Mesodermal cell (in vitro differentiated cells): ENCODE measurements around the gene EGFL7.
A peak's percentile ranks its signal among the peaks of the same experiment; 100 is the strongest.

Experiments
- H3K27ac ChIP-seq: 2 replicates; pipeline ENCODE4 v1.7.0; 2013; ENCODE audit warnings: mild to moderate bottlenecking, low read depth, low read length, moderate library complexity; ENCODE audit not compliant: severe bottlenecking
- H3K36me3 ChIP-seq: 2 replicates; pipeline ENCODE4 v1.7.1; 2013; ENCODE audit warnings: mild to moderate bottlenecking, low read length, moderate library complexity; ENCODE audit not compliant: control insufficient read depth, insufficient read depth
- H3K4me1 ChIP-seq: one replicate; pipeline ENCODE4 v1.7.1; 2013; ENCODE audit warnings: mild to moderate bottlenecking, low read length; ENCODE audit not compliant: insufficient read depth, control insufficient read depth, poor library complexity, severe bottlenecking
- H3K4me3 ChIP-seq: 2 replicates; pipeline ENCODE4 v1.7.0; 2013; ENCODE audit warnings: low read length, control low read depth, mild to moderate bottlenecking; ENCODE audit not compliant: insufficient read depth, poor library complexity, severe bottlenecking; ENCODE audit errors: extremely low read depth
- H3K9me3 ChIP-seq: 2 replicates; pipeline ENCODE4 v1.7.1; 2013; ENCODE audit warnings: mild to moderate bottlenecking, low read length, moderate library complexity; ENCODE audit not compliant: control insufficient read depth
- WGBS, 2 experiments: methylation state at CpG; one replicate each; pipeline ENCODE4 v1.1.5; 2013; ENCODE audit warnings: missing lambda C conversion rate in 2 of 2; ENCODE audit not compliant: insufficient coverage in 2 of 2; 5-methylcytosine and 5-hydroxymethylcytosine counted together

The EGFL7 gene

DNA sequence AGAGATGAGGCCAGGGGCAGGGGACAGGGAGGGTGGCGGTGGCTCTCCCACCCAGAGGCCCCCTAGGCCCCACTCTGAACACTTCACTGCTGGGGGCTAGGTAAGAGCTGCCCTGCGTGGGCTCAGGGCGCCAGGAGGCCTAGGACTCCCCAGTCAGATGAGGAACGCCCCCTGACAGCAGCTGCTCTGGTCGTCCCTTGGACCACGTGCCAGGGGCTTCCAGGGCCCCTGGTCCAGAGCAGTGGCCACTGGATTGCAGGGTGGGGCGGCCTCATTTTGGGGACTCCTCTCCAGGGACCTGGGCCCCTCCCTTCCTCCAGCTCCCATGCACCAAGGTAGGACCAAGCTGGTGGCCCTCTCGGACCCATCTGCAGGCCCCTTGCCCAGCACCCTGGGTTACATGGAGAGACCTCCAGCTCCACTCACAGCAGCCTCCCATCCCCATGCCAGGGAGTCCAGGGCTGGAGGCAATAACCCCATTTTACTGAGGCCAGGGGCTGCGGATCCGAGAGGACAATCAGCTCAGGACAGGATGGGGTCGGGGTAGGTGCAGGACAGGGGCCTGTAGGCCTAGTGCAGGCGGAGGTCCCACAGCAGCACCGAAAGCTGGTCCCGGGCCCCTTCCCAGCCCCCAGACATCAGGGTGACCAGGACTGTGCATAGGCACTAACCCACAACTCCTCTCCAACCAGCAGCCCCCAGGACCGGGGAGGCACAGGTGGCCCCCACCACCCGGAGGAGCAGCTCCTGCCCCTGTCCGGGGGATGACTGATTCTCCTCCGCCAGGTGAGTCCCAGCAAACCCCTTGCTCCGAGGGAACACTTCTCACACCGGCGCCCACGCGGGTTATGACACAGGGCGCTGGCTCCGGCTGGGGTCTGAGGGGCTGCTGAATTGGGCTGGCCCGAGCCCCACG is 1.5 kb downstream of the EGFL7 start:
- Histone ChIP-seq H3K4me3 (peak overlapping the region; percentile 41), H3K36me3 (peaks cover 3% of the 10 kb centered on the region), H3K27ac (peak overlapping the region; percentile 92), H3K9me3 (no peaks in the 10 kb centered on the region), H3K4me1 (peaks cover 22% of the 10 kb centered on the region)
- 91 to 92% methylated on average over 26 to 27 of the region's 27 CpGs for WGBS, 2 experiments

DNA sequence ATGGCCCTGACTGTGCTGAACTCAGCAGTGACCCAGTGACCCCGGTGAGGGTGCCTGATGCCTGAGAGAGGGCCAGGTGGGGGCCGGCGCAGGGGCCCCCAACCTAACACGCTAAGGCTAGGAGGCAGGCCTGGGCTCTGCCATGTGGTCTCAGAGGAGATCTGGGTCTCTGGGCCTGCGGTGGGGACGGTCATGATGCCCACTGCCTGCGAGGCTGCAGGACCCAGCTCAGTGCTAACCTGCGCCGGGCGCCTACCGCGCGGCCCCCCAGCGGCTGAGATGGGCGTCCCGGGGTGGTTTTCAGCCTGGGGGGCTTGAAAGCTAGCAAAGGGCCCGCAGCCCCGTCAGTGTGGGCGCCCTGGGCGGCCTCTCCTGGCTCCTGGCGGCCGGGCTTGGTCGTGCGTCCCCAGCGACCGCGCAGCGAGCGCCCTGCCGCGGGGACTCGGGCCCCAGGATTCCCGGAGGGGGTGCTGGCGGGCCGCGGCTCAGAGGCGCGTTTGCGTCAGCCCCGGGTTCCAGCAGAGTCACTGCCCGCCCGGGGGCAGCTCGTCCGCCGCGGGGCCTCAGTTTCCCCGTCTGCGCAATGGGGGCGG is 2.5 kb downstream of the EGFL7 start:
- Histone ChIP-seq H3K4me3 (peak overlapping the region; percentile 41), H3K9me3 (no peaks in the 10 kb centered on the region), H3K4me1 (peaks cover 22% of the 10 kb centered on the region), H3K27ac (peak overlapping the region; percentile 92), H3K36me3 (peaks cover 8% of the 10 kb centered on the region)
- WGBS, 2 experiments, result 24 to 31% methylated on average over 33 to 41 of the region's 49 CpGs

DNA sequence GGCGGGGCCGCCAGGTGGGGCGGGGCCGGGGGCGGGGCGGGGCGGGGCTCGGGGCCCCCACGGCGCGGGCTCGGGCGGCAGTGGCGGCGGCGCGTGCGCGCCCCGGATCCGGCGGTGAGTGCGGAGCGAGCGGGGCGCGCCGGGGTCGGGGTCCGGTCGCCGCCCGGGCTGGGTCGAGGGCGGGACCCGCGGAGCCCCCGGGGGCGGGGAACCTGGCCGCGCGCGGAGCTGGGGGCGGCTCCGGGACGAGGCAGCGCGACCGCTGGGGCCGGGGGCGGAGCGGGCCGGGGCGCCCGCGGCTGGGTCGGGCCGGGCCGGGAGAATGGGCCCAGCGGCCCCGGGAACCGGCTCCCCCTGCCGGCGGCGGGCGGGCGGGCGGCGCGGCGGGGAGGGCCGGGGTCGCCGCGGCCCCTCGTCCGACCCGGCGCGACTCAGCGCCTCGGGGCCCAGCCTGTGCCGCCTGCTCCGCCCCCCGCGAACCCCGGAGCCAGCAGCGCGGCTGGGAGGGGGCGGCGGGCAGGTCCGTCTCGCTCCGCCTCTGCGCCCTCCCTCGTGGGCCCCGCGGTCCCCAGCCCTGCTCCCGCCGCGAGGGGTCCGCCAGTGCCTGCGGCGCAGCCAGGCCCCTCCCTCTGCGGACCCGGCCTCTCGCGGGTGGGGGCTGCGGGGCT is 3.1 kb downstream of the EGFL7 start:
- 0% methylated on average over 63 to 89 of the region's 109 CpGs for WGBS, 2 experiments
- no peaks in the 10 kb centered on the region for H3K9me3 ChIP-seq
- H3K36me3 ChIP-seq, result peaks cover 13% of the 10 kb centered on the region
- H3K27ac ChIP-seq, result peak overlapping the region; percentile 79
- H3K4me1 ChIP-seq, result peaks cover 22% of the 10 kb centered on the region
- peak overlapping the region; percentile 41 for H3K4me3 ChIP-seq

DNA sequence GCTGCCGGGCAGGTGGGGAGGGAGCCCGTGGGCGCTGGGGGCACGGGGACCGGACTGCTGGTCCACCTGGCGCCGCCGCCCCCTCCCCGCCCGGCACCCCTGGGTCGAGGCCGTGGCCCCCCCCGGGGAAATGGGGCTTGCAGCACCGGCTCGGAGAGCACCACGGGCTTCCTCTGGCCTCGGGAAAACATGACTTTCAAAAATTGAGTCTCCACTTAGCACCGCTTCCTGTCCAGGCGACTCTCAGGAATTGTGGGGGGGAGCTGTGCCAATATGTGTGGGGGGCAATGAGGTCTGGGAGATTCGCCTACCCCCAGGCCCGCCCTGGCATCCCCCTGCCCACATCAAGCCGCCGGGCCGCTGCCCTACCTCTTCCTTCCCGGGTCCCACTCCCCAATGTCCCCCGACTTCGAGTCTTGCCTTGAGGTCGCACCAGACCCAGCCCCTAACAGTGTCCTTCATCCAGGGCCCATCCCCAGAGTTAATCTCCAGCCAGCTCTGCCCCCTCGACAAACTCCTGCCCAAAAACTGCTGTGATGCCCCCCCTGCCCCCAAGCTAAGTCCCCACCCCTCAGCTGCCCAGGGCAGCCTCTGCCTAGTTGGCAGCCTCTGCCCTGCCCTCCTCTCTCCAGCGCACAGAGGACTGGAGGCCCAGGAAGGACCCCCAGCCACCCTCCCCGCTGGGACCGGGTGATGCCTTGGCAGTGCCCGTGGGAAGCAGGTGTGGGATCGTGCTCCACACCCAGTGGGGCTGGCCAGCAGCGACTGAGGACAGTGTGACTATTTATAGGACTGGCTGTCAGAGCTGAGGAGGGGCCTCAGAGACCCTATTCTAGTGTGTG is 3.9 kb downstream of the EGFL7 start:
- peaks cover 22% of the 10 kb centered on the region for H3K4me1 ChIP-seq
- peak overlapping the region; percentile 79 for H3K27ac ChIP-seq
- H3K36me3 ChIP-seq, result peaks cover 13% of the 10 kb centered on the region
- WGBS, 2 experiments, result 38 to 46% methylated on average over 21 to 31 of the region's 35 CpGs
- H3K4me3 ChIP-seq, result peak overlapping the region; percentile 40
- H3K9me3 ChIP-seq, result no peaks in the 10 kb centered on the region

DNA sequence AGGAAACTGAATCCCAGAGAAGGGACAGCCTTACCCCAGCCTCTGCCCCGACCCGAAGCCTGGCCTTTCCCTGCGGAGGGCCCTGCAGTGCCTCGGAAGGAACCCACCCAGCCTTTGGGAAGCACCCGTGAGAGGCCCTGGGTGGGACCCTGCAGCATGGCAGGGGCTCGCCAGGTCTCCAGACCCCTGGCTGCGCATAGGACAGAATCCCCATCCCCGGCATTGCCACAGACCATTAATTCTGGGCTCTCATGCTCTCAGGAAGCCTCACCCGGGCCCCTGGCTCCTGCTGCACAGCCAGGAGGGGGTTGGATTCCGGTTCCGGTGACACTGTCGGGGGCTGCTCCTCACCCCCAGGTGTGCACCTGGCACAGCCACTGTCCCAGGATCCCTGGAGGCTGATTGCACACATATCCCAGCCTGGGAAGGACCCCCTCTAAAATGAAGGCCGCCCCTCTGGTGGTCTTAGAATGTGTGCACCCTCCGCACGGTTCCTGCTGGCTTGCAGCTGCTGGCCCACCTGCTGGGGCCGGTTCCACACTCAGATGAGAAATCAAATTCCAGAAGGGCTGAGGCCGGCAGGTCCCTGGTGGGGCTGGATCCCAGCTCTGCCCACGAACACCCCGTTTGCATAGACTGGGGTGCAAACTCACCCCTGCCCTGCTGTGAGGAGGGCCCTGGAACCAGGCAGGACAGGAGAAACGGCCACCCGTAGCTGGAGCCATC is 4.7 kb downstream of the EGFL7 start:
- Histone ChIP-seq H3K27ac (peak overlapping the region; percentile 79), H3K9me3 (no peaks in the 10 kb centered on the region), H3K36me3 (peaks cover 13% of the 10 kb centered on the region), H3K4me1 (peaks cover 21% of the 10 kb centered on the region), H3K4me3 (peak overlapping the region; percentile 40)
- 82 to 83% methylated on average over 20 of the region's 21 CpGs for WGBS, 2 experiments

DNA sequence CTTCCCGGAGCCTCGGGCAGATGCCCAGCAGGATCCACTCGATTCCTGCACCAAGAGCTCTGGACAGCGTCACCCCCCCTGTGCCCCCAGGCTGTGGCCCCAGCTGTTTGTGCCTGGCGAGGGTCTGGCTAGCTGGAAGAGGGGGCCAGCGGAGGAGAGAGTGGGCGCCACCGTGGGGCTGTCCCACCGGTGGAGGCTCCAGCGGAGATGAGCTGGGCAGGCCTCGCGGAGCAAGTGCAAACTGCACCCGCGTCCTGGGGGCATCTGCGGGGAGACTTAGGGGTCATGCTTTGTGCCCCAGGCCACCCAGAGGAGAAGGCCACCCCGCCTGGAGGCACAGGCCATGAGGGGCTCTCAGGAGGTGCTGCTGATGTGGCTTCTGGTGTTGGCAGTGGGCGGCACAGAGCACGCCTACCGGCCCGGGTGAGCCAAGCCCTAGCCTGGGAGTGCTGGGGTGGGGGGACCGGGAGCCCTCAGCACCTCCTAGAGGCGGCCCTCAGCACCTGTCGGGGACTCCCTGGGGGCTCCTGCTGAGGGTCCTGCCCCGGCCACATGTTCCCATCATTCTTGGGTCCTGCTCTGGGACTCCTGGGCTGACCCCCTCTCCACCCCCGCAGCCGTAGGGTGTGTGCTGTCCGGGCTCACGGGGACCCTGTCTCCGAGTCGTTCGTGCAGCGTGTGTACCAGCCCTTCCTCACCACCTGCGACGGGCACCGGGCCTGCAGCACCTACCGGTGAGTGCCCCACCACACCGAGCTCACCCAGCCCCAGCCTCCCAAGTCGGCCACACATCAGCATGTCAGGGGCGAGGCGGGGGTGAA is 5.4 kb downstream of the EGFL7 start:
- WGBS, 2 experiments, result 89 to 91% methylated on average over 37 to 39 of the region's 40 CpGs
- Histone ChIP-seq H3K36me3 (peaks cover 13% of the 10 kb centered on the region), H3K4me1 (peaks cover 14% of the 10 kb centered on the region), H3K4me3 (peak overlapping the region; percentile 40), H3K9me3 (no peaks in the 10 kb centered on the region), H3K27ac (peak overlapping the region; percentile 79)

DNA sequence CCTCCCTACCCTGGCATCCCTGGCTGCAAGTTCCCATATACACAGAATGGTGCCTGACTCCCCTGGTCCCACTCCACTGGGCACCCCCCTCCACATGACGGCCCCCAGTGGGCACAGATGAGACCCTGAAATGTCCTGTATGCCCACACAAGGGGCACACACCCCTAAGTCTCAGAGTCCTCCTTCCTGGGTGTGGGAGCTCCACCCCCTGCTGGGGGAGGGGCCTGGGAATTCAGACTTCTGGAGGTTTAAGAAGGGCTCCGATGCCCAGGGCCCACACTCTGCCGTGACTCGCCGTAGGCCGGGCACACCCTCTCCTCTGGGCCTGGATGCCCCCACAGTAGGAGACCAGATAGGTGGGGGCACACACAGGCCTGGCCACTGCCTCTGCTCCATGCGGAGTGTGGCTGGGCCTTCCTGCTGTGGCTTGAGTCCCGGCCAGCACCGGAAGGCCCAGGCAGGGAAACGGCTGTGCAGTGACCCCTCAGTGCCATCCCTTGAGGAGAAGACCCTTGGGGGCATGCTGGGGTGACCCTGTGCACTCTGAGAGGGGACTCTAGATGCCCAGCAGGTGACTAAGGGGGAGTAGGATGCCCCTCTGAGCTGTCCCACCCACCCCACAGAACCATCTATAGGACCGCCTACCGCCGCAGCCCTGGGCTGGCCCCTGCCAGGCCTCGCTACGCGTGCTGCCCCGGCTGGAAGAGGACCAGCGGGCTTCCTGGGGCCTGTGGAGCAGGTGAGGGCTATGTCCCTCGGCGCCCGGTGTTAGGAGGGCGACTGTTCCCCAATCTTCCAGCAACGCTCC is 6.5 kb downstream of the EGFL7 start:
- 88 to 98% methylated on average over 11 to 13 of the region's 23 CpGs for WGBS, 2 experiments
- Histone ChIP-seq H3K4me1 (peaks cover 14% of the 10 kb centered on the region), H3K36me3 (peaks cover 15% of the 10 kb centered on the region), H3K9me3 (no peaks in the 10 kb centered on the region), H3K27ac (peak overlapping the region; percentile 79), H3K4me3 (no peak overlapping the region)

DNA sequence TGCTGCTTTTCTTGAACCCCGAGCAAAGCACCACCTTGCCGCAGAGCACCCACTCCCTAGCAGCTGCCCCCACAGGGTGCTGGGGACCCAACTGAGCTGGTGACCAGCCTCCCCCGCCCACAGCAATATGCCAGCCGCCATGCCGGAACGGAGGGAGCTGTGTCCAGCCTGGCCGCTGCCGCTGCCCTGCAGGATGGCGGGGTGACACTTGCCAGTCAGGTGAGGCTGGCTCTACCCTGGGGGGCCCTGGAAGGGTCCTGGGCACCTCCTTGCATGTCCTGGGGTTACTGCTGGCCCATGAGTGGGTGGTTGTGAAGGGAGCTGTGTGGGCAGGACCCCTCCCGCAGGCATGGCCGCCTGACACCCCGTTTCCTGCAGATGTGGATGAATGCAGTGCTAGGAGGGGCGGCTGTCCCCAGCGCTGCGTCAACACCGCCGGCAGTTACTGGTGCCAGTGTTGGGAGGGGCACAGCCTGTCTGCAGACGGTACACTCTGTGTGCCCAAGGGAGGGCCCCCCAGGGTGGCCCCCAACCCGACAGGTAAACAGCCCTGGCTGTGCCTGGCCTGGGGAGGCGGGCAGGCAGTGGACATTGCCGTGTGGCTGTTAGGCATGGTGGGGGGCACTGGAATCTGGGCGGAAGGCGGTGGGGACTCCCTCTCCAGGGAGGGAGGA is 7.2 kb downstream of the EGFL7 start:
- Histone ChIP-seq H3K27ac (peak overlapping the region; percentile 79), H3K36me3 (peaks cover 18% of the 10 kb centered on the region), H3K9me3 (no peaks in the 10 kb centered on the region), H3K4me1 (peaks cover 11% of the 10 kb centered on the region), H3K4me3 (no peak overlapping the region)
- WGBS, 2 experiments, result 93 to 95% methylated on average over 12 to 23 of the region's 23 CpGs
